ENCODE measurements around the gene QTRT2. TPM values are rescaled to one million over a fixed set of nuclear protein-coding genes. Genes with fewer than 3 reads are reported as not detected.
A peak's percentile ranks its signal among the peaks of the same experiment; 100 is the strongest.

Gene QTRT2
- total and polyA plus RNA-seq, 2 of the 8 experiments (the other 6 are each of a cell fraction or from before 2014, with no cell fraction given) = 13.3 to 54.5 TPM

GRCh38 chr3:114043205-114043604 is 13.3 kb upstream of the QTRT2 start:
- CTCF ChIA-PET (ENCODE audit: partially characterized antibody) = no interaction called here
- Histone ChIP-seq H4K5ac (ENCODE audit: insufficient read length, low read depth, low read length) (no peak overlapping the region), H2AFZ (ENCODE audit: low read length) (no peak overlapping the region), H3K36me3 (ENCODE audit: control insufficient read depth in 2 of 4, insufficient read depth in 4 of 4, low read length in 3 of 4) (no peaks in the 10 kb centered on the region), H3K4me2 (ENCODE audit: insufficient read depth in 1 of 2, low read depth in 2 of 2, low read length in 2 of 2) (no peak overlapping the region), H3K27ac (ENCODE audit: low read depth, low read length) (no peak overlapping the region), H3K9me3 (ENCODE audit: insufficient read depth in 2 of 2, low read depth in 1 of 2, low read length in 1 of 2) (no peaks in the 10 kb centered on the region), H2BK20ac (ENCODE audit: low read length) (no peak overlapping the region), H4K91ac (replicated peaks; ENCODE audit: insufficient read length, low read length) (no peak overlapping the region), H3K14ac (ENCODE audit: insufficient read length) (no peak overlapping the region), H2BK5ac (ENCODE audit: low read depth, low read length) (no peak overlapping the region), H4K8ac (ENCODE audit: extremely low read depth, insufficient read depth, low read length) (no peak overlapping the region), H4K20me1 (replicated peaks in 1 of 2; ENCODE audit: control insufficient read depth in 1 of 2, insufficient read depth in 2 of 2, low read length in 2 of 2) (no peaks in the 10 kb centered on the region), H3K4me1 (replicated peaks in 1 of 4; ENCODE audit: control insufficient read depth in 3 of 4, insufficient read depth in 4 of 4, low read length in 3 of 4) (no peaks in the 10 kb centered on the region), H3K9ac (replicated peaks in 1 of 4; ENCODE audit: extremely low read depth in 1 of 4, low read depth in 3 of 4, low read length in 3 of 4) (no peak overlapping the region), H2AK5ac (ENCODE audit: low read depth, low read length) (no peak overlapping the region), H3K4me3 (ENCODE audit: extremely low read depth in 1 of 4, insufficient read depth in 2 of 4, low read depth in 3 of 4, low read length in 4 of 4) (no peak overlapping the region), H3K18ac (ENCODE audit: extremely low read depth, low read length) (no peak overlapping the region), H3K79me2 (ENCODE audit: control insufficient read depth in 1 of 2, insufficient read depth in 2 of 2, low read length in 2 of 2) (no peaks in the 10 kb centered on the region), H3K23me2 (ENCODE audit: low read depth, low read length) (no peaks in the 10 kb centered on the region), H3K56ac (replicated peaks; ENCODE audit: insufficient read length, low read depth, low read length) (no peak overlapping the region), H2BK12ac (ENCODE audit: low read depth, low read length) (no peak overlapping the region), H3K4ac (replicated peaks; ENCODE audit: insufficient read length, low read depth, low read length) (no peak overlapping the region), H2BK15ac (ENCODE audit: low read length) (no peak overlapping the region), H3K79me1 (ENCODE audit: low read depth, low read length) (no peaks in the 10 kb centered on the region), H3K27me3 (replicated peaks in 1 of 4; ENCODE audit: control insufficient read depth in 3 of 4, extremely low read depth in 1 of 4, insufficient read depth in 3 of 4, low read length in 3 of 4) (0 out of 7 replicates have a peak, but pooled peaks cover 0 to 2% (median 0%) of the 10 kb centered on the region in 4 experiments), H2BK120ac (replicated peaks; ENCODE audit: low read depth, low read length) (no peak overlapping the region), H3K23ac (ENCODE audit: insufficient read length) (no peak overlapping the region)
- no peak for DNase-seq (ENCODE audit: low read depth in 1 of 2, low spot score in 2 of 2)
- FAIRE-seq = no peak
- peak; percentile 3 to 9; a peak in 1 of 4 replicates for TF ChIP-seq RAD21 (IDR thresholded peaks at IDR 0.05 in 1 of 2, conservative IDR thresholded peaks at IDR 0.05 in 1 of 2; ENCODE audit: low read depth in 2 of 2, low read length in 2 of 2)
- TF ChIP-seq PHF8 (conservative IDR thresholded peaks at IDR 0.05; ENCODE audit: low read depth, low read length) = no peak
- POLR2A ChIA-PET (ENCODE audit: partially characterized antibody) = no interaction called here

Data from H1 (cell line).